Neuronal stem cell (in vitro differentiated cells): ENCODE results near the gene GALNT14.

Experiments
- DNase-seq: peaks from one replicate; pipeline ENCODE4 v3.0.0-alpha.2; 2013; ENCODE audit warnings: low spot score
- H2AFZ ChIP-seq: one replicate; pipeline ENCODE4 v1.6.1; 2013; ENCODE audit warnings: mild to moderate bottlenecking, low read length, inconsistent platforms
- H2AK5ac ChIP-seq: 2 replicates; pipeline ENCODE4 v1.6.1; 2013; ENCODE audit warnings: low read depth, mild to moderate bottlenecking, inconsistent platforms, low read length, moderate library complexity, mixed read lengths
- H2BK120ac ChIP-seq: 2 replicates; pipeline ENCODE4 v1.6.1; 2013; ENCODE audit warnings: low read depth, mild to moderate bottlenecking, inconsistent platforms, low read length, moderate library complexity, mixed read lengths
- H2BK12ac ChIP-seq: one replicate; pipeline ENCODE4 v1.6.1; 2013; ENCODE audit warnings: low read length, inconsistent platforms
- H2BK15ac ChIP-seq: 2 replicates; pipeline ENCODE4 v1.6.1; 2013; ENCODE audit warnings: mild to moderate bottlenecking, low read length, inconsistent platforms, mixed read lengths
- H2BK5ac ChIP-seq: one replicate; pipeline ENCODE4 v1.6.1; 2013; ENCODE audit warnings: inconsistent platforms, mild to moderate bottlenecking, low read length, moderate library complexity
- H3K14ac ChIP-seq: one replicate; pipeline ENCODE4 v1.6.1; 2013; ENCODE audit warnings: low read length, inconsistent platforms
- H3K18ac ChIP-seq: 2 replicates; pipeline ENCODE4 v1.6.1; 2013; ENCODE audit warnings: low read length, inconsistent platforms
- H3K23ac ChIP-seq: 2 replicates; pipeline ENCODE4 v1.6.1; 2013; ENCODE audit warnings: low read depth, mild to moderate bottlenecking, mixed read lengths, low read length, inconsistent platforms; ENCODE audit not compliant: poor library complexity
- H3K27ac ChIP-seq: replicated peaks from 3 replicates; pipeline ENCODE4 v1.5.1; 2013; ENCODE audit warnings: low read length, inconsistent platforms
- H3K27me3 ChIP-seq, 3 experiments: 2 replicates each; pipeline ENCODE4 v1.6.1; 2013; ENCODE audit warnings: low read length in 3 of 3, mild to moderate bottlenecking in 2 of 3, inconsistent platforms in 1 of 3, low read depth in 1 of 3, mixed read lengths in 1 of 3, moderate library complexity in 1 of 3; ENCODE audit not compliant: control insufficient read depth in 3 of 3, insufficient read depth in 3 of 3
- H3K36me3 ChIP-seq, 2 donors: replicated peaks in 1 of 2; 2 replicates each; pipeline ENCODE4 v1.6.1; 2013; ENCODE audit warnings: low read length in 2 of 2; ENCODE audit not compliant: control insufficient read depth in 2 of 2, insufficient read depth in 2 of 2
- H3K4ac ChIP-seq: 2 replicates; pipeline ENCODE4 v1.6.1; 2013; ENCODE audit warnings: inconsistent platforms, mild to moderate bottlenecking, low read length, moderate library complexity
- H3K4me1 ChIP-seq, 2 donors: 1 replicate in 1 of 2; 2 replicates in 1 of 2; pipeline ENCODE4 v1.6.1; 2013; ENCODE audit warnings: low read length in 2 of 2, low read depth in 1 of 2; ENCODE audit not compliant: control insufficient read depth in 2 of 2, insufficient read depth in 1 of 2
- H3K4me2 ChIP-seq: one replicate; pipeline ENCODE4 v1.6.1; 2013; ENCODE audit warnings: mild to moderate bottlenecking, low read length, inconsistent platforms; ENCODE audit not compliant: insufficient read depth, poor library complexity, severe bottlenecking
- H3K4me3 ChIP-seq, 2 donors: 2 replicates each; pipeline ENCODE4 v1.5.1; 2013; ENCODE audit warnings: low read length in 2 of 2, mild to moderate bottlenecking in 2 of 2, inconsistent platforms in 1 of 2, moderate library complexity in 1 of 2
- H3K79me1 ChIP-seq: one replicate; pipeline ENCODE4 v1.6.1; 2013; ENCODE audit warnings: low read depth, mild to moderate bottlenecking, inconsistent platforms, low read length, moderate library complexity
- H3K9ac ChIP-seq: one replicate; pipeline ENCODE4 v1.6.1; 2013; ENCODE audit warnings: mild to moderate bottlenecking, low read depth, low read length, inconsistent platforms; ENCODE audit not compliant: poor library complexity
- H3K9me3 ChIP-seq, 2 donors: replicated peaks in 1 of 2; 2 replicates each; pipeline versions ENCODE3 to v1.6.1; 2013; ENCODE audit warnings: low read length in 2 of 2, mild to moderate bottlenecking in 2 of 2, inconsistent platforms in 1 of 2, low read depth in 1 of 2, mixed read lengths in 1 of 2, moderate library complexity in 1 of 2; ENCODE audit not compliant: control insufficient read depth in 2 of 2, insufficient read depth in 1 of 2
- H4K8ac ChIP-seq: one replicate; pipeline ENCODE4 v1.6.1; 2013; ENCODE audit warnings: low read depth, mild to moderate bottlenecking, inconsistent platforms, low read length, moderate library complexity
- H4K91ac ChIP-seq: one replicate; pipeline ENCODE4 v1.6.1; 2013; ENCODE audit warnings: low read length, low read depth, mild to moderate bottlenecking, inconsistent platforms; ENCODE audit not compliant: poor library complexity
- WGBS, 2 donors: extraction: QIAGEN DNeasy Blood & Tissue Kit; methylation state at CpG; one replicate each; pipeline ENCODE4 v1.1.7; 2013; ENCODE audit warnings: missing lambda C conversion rate in 2 of 2, mixed read lengths in 1 of 2; ENCODE audit not compliant: insufficient read length in 2 of 2, insufficient replicate concordance in 1 of 2; ENCODE audit errors: extremely low coverage in 2 of 2; 5-methylcytosine and 5-hydroxymethylcytosine counted together

The GALNT14 gene

GRCh38 chr2:30867385-30867784, 270.9 kb downstream of the GALNT14 start:
- Histone ChIP-seq H3K9me3 (no peaks in the 10 kb centered on the region), H4K8ac (no peak overlapping the region), H3K18ac (no peak overlapping the region), H3K79me1 (no peaks in the 10 kb centered on the region), H2BK5ac (no peak overlapping the region), H3K9ac (no peak overlapping the region), H3K4me1 (peaks cover 0 to 11% of the 10 kb centered on the region in 2 donors), H3K14ac (no peak overlapping the region), H2AFZ (no peak overlapping the region), H4K91ac (no peak overlapping the region), H3K4me3 (no peak overlapping the region), H3K4me2 (no peak overlapping the region), H2BK12ac (no peak overlapping the region), H3K27me3 (peaks cover 0 to 3% (median 3%) of the 10 kb centered on the region in 3 experiments), H3K4ac (no peak overlapping the region), H2BK15ac (no peak overlapping the region), H2AK5ac (no peak overlapping the region), H3K27ac (no peak overlapping the region), H2BK120ac (no peak overlapping the region), H3K36me3 (no peaks in the 10 kb centered on the region), H3K23ac (no peak overlapping the region)
- no peak for DNase-seq
- WGBS, 2 donors, result no CpG with 5 or more reads among the region's 4 CpGs

GRCh38 chr2:30866974-30867373, 271.3 kb downstream of the GALNT14 start:
- no peak overlapping the region for H2BK12ac ChIP-seq
- H3K4me3 ChIP-seq, result no peak overlapping the region
- H3K18ac ChIP-seq, result no peak overlapping the region
- no peak for DNase-seq
- H3K9ac ChIP-seq, result no peak overlapping the region
- no peak overlapping the region for H4K91ac ChIP-seq
- H2BK15ac ChIP-seq, result no peak overlapping the region
- no peak overlapping the region for H3K4me2 ChIP-seq
- no peak overlapping the region for H2BK120ac ChIP-seq
- H3K4me1 ChIP-seq, result peaks cover 0 to 8% of the 10 kb centered on the region in 2 donors
- H2BK5ac ChIP-seq, result no peak overlapping the region
- no peaks in the 10 kb centered on the region for H3K36me3 ChIP-seq
- no peak overlapping the region for H3K4ac ChIP-seq
- H3K9me3 ChIP-seq, result no peaks in the 10 kb centered on the region
- H4K8ac ChIP-seq, result no peak overlapping the region
- H3K23ac ChIP-seq, result no peak overlapping the region
- H2AK5ac ChIP-seq, result no peak overlapping the region
- H3K27me3 ChIP-seq, result peaks cover 0 to 3% (median 3%) of the 10 kb centered on the region in 3 experiments
- no peaks in the 10 kb centered on the region for H3K79me1 ChIP-seq
- no peak overlapping the region for H3K27ac ChIP-seq
- no CpG with 5 or more reads among the region's 5 CpGs for WGBS, 2 donors
- H3K14ac ChIP-seq, result no peak overlapping the region
- H2AFZ ChIP-seq, result no peak overlapping the region

- H3K4me3 ChIP-seq, result peak overlapping the region in 1 of 2 donors; percentile 18
- no peak overlapping the region for H2BK5ac ChIP-seq
- H2BK15ac ChIP-seq, result no peak overlapping the region
- no peak overlapping the region for H4K91ac ChIP-seq
- H3K36me3 ChIP-seq, result no peaks in the 10 kb centered on the region
- H3K27me3 ChIP-seq, result no peaks in the 10 kb centered on the region
- no peaks in the 10 kb centered on the region for H3K79me1 ChIP-seq
- no peak overlapping the region for H2AK5ac ChIP-seq
- H3K27ac ChIP-seq, result no peak overlapping the region
- WGBS, 2 donors, result no CpG with 5 or more reads among the region's 10 CpGs
- no peak overlapping the region for H2BK120ac ChIP-seq
- no peak overlapping the region for H3K9ac ChIP-seq
- no peak overlapping the region for H3K4ac ChIP-seq
- no peak overlapping the region for H2AFZ ChIP-seq
- no peak overlapping the region for H3K14ac ChIP-seq
- DNase-seq, result no peak
- H2BK12ac ChIP-seq, result no peak overlapping the region
- H4K8ac ChIP-seq, result no peak overlapping the region
- H3K18ac ChIP-seq, result peak overlapping the region; percentile 44
- H3K4me1 ChIP-seq, result peaks cover 0 to 2% of the 10 kb centered on the region in 2 donors
- H3K4me2 ChIP-seq, result no peak overlapping the region
- no peak overlapping the region for H3K23ac ChIP-seq
- no peaks in the 10 kb centered on the region for H3K9me3 ChIP-seq
Observed at GRCh38 chr2:30865892-30866681, 272.2 kb downstream of the GALNT14 start.

GRCh38 chr2:30865243-30865642, 273.0 kb downstream of the GALNT14 start:
- Histone ChIP-seq H3K4ac (no peak overlapping the region), H4K91ac (no peak overlapping the region), H3K14ac (no peak overlapping the region), H2BK120ac (no peak overlapping the region), H2BK5ac (no peak overlapping the region), H3K4me3 (no peak overlapping the region), H2BK15ac (no peak overlapping the region), H3K36me3 (no peaks in the 10 kb centered on the region), H3K79me1 (no peaks in the 10 kb centered on the region), H3K23ac (no peak overlapping the region), H2AK5ac (no peak overlapping the region), H2BK12ac (no peak overlapping the region), H2AFZ (no peak overlapping the region), H3K4me1 (peaks cover 0 to 2% of the 10 kb centered on the region in 2 donors), H3K27me3 (no peaks in the 10 kb centered on the region), H3K27ac (no peak overlapping the region), H3K9me3 (no peaks in the 10 kb centered on the region), H3K18ac (no peak overlapping the region), H3K9ac (no peak overlapping the region), H3K4me2 (no peak overlapping the region), H4K8ac (no peak overlapping the region)
- DNase-seq, result no peak
- WGBS, 2 donors, result no CpG with 5 or more reads among the region's 1 CpG
